Measurements from ENCODE around the gene SMTNL2. TPM values are rescaled to one million over a fixed set of nuclear protein-coding genes. Genes with fewer than 3 reads are reported as not detected.

SMTNL2 gene
- total and polyA plus RNA-seq, 2 of the 4 experiments (the other 2 are of a cell fraction): not detected

DNA sequence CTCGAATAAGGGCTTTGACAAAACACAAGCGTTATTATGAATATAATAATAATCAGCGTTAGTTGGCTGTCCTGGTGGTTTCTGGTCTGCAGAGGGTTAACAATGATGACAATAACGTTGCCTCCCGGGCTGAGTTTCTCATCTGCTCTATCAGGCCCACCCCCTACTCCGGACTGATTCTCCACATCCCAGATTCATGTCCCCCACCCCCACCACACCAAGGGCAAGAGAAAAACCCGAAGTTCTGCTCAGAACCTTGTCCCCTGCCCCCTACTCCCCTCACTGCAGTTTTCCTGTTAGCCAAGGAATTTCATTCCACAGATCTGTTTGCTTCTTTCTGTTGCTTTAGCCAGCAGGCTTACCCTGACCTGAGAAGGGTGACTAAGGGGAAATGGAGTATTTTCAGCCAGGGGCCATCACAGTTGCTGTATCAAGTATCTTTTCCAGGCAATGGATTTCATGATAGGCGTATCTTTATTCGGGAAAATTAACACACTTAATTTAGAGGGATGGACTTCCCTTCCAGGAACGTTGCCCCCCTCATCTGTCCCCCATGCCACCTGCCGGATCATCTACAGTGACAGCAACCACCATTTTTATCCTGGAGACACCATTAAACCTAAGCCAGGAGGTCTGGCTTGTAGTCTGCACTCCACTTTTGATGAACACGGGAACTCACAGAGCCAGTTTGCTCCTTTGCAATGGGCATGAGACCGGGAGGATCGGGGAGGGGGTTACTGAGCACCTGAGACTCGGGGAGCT, 33.4 kb downstream of the SMTNL2 start:
- H2BK20ac ChIP-seq (ENCODE audit: low read depth, low read length): no peak overlapping the region
- no peak overlapping the region for H3K9ac ChIP-seq (ENCODE audit: low read depth, low read length)
- H2AFZ ChIP-seq (replicated peaks; ENCODE audit: low read length, poor library complexity): no peak overlapping the region
- H3K9me1 ChIP-seq (ENCODE audit: insufficient read depth, low read length): no peaks in the 10 kb centered on the region; the same call in 1 of the 2 replicates
- no peak overlapping the region for H3K14ac ChIP-seq (replicated peaks; ENCODE audit: low read depth, low read length)
- H3K9me3 ChIP-seq (ENCODE audit: control insufficient read depth, insufficient read depth, low read length): no peaks in the 10 kb centered on the region
- H2BK15ac ChIP-seq (ENCODE audit: low read depth, low read length): no peak overlapping the region
- H3K27ac ChIP-seq (ENCODE audit: insufficient read depth, low read length): no peak overlapping the region
- no peak overlapping the region for H2AK5ac ChIP-seq (ENCODE audit: low read depth, low read length)
- TF ChIP-seq SMC3 (IDR thresholded peaks at IDR 0.05; ENCODE audit: low read depth, low read length) (no peak), NFE2L2 (IDR thresholded peaks at IDR 0.05; ENCODE audit: low read depth, low read length) (no peak), RFX5 (IDR thresholded peaks at IDR 0.05; ENCODE audit: low read depth, low read length) (no peak), MAFK (IDR thresholded peaks at IDR 0.05; ENCODE audit: low read depth, low read length) (no peak), MXI1 (IDR thresholded peaks at IDR 0.05; ENCODE audit: borderline replicate concordance, low read depth, low read length) (no peak), MAZ (IDR thresholded peaks at IDR 0.05; ENCODE audit: borderline replicate concordance, low read depth, low read length) (no peak)
- H3K4me3 ChIP-seq (ENCODE audit: insufficient read depth, low read depth, low read length): no peak overlapping the region
- no peak overlapping the region for H3K18ac ChIP-seq (ENCODE audit: low read depth, low read length)
- no peak overlapping the region for H3K23ac ChIP-seq (ENCODE audit: low read depth, low read length)
- H3K4me2 ChIP-seq (ENCODE audit: low read depth, low read length): no peak overlapping the region
- CTCF ChIA-PET: no interaction called here
- no peaks in the 10 kb centered on the region for H4K20me1 ChIP-seq (ENCODE audit: insufficient read depth, low read length)
- no peak overlapping the region for H4K8ac ChIP-seq (ENCODE audit: low read depth in 2 of 2, low read length in 2 of 2)
- no peak overlapping the region for H2BK120ac ChIP-seq (ENCODE audit: low read depth, low read length)
- H3K27me3 ChIP-seq (ENCODE audit: control insufficient read depth, insufficient read depth, low read length): peaks cover 26% of the 10 kb centered on the region
- in situ Hi-C loops (cut with MboI; ENCODE audit: low sequenced_read_pairs) (no loop called here), intact Hi-C loops (cut with micrococcal nuclease) (no loop called here), dilution Hi-C loops (cut with HindIII; ENCODE audit: low sequenced_read_pairs, unreplicated experiment) (no loop called here)
- H3K79me1 ChIP-seq (ENCODE audit: low read depth in 1 of 2, low read length in 2 of 2): no peaks in the 10 kb centered on the region
- H2AK9ac ChIP-seq (replicated peaks; ENCODE audit: low read depth, low read length, poor library complexity): no peak overlapping the region
- POLR2A ChIA-PET (ENCODE audit: unreplicated experiment): no interaction called here
- no peak overlapping the region for H2BK5ac ChIP-seq (ENCODE audit: low read depth, low read length, poor library complexity, severe bottlenecking)
- no peaks in the 10 kb centered on the region for H3K36me3 ChIP-seq (ENCODE audit: control insufficient read depth, insufficient read depth, low read length)
- H3K4ac ChIP-seq (ENCODE audit: low read depth, low read length): no peak overlapping the region
- H3K4me1 ChIP-seq (ENCODE audit: control insufficient read depth, insufficient read depth, low read length): no peaks in the 10 kb centered on the region
- BruUV-seq (replicated peaks): no TSS peak
- no peak; the same call in 1 of the 2 replicates for ATAC-seq (ENCODE audit: low read depth)
- H4K91ac ChIP-seq (ENCODE audit: insufficient read depth, low read depth, low read length): no peak overlapping the region
- WGBS, 2 experiments (ENCODE audit: extremely low coverage in 2 of 2, insufficient read length in 1 of 2): 63% methylated on average over 4 of the region's 15 CpGs; no CpG with 5 or more reads in 1 of the 2 experiments
- no peak overlapping the region for H3K56ac ChIP-seq (ENCODE audit: extremely low read depth, insufficient read depth, low read length)
- no peak overlapping the region; the same call in 1 of the 2 replicates for H4K5ac ChIP-seq (ENCODE audit: low read depth, low read length)
- DNase-seq: no peak

Data from IMR-90 (cell line).